T-cell (primary cell): ENCODE measurements around the gene MED12L. TPM values are rescaled to one million over a fixed set of nuclear protein-coding genes. Genes with fewer than 3 reads are reported as not detected.
A peak's percentile ranks its signal among the peaks of the same experiment; 100 is the strongest.

Source experiments
- ATAC-seq, 4 experiments: fragments of 200-7000 bp in 3 of 4; fragments of 150-1000 bp in 1 of 4; cut with Tn5 transposase; replicated peaks in 1 of 4; 1 replicate in 3 of 4; 2 replicates in 1 of 4; pipeline ENCODE4 v1.10.0; 2021; ENCODE audit warnings: moderate library complexity in 3 of 4, mild to moderate bottlenecking in 2 of 4, moderate number of reproducible peaks in 1 of 4
- CTCF ChIA-PET, 2 donors: fragments of 300-600 bp; sonication (Branson Sonifier 250); formaldehyde crosslinking; loops; one replicate each; lab custom pipeline; 2022; ENCODE audit warnings: antibody characterized with exemption in 2 of 2; lab: Charles Lee
- POLR2A ChIA-PET, 2 donors: fragments of 300-600 bp; sonication (Branson Sonifier 250); formaldehyde crosslinking; loops; one replicate each; lab custom pipeline; 2022; ENCODE audit warnings: antibody characterized with exemption in 2 of 2; lab: Charles Lee
- DNase-seq, 35 experiments: peaks; one replicate each; pipeline versions ENCODE4 v3.0.0 to v3.0.0-alpha.2; 2013 to 2023
- H3K27ac ChIP-seq: one replicate; pipeline ENCODE4 v1.5.1; 2013; ENCODE audit warnings: low read length
- H3K27me3 ChIP-seq, 2 experiments: replicated peaks in 1 of 2; 1 replicate in 1 of 2; 2 replicates in 1 of 2; pipeline versions ENCODE4 v1.6.1 to v1.7.0; 2013; ENCODE audit warnings: low read length in 1 of 2, mixed read lengths in 1 of 2; ENCODE audit not compliant: control insufficient read depth in 2 of 2, insufficient read depth in 2 of 2; ENCODE audit errors: extremely low read depth in 1 of 2
- H3K36me3 ChIP-seq, 2 donors: 1 replicate in 1 of 2; 2 replicates in 1 of 2; pipeline versions ENCODE4 v1.6.1 to v1.7.0; 2013; ENCODE audit warnings: low read length in 1 of 2; ENCODE audit not compliant: control insufficient read depth in 2 of 2, insufficient read depth in 1 of 2; ENCODE audit errors: extremely low read depth in 1 of 2
- H3K4me1 ChIP-seq, 2 experiments: 1 replicate in 1 of 2; 2 replicates in 1 of 2; pipeline versions ENCODE4 v1.6.1 to v1.7.0; 2013; ENCODE audit warnings: low read length in 2 of 2, mixed read lengths in 1 of 2; ENCODE audit not compliant: insufficient read depth in 2 of 2, control insufficient read depth in 1 of 2; ENCODE audit errors: extremely low read depth in 1 of 2
- H3K4me3 ChIP-seq, 2 donors: 1 replicate in 1 of 2; 2 replicates in 1 of 2; pipeline versions ENCODE4 v1.5.1 to v1.7.0; 2013; ENCODE audit warnings: mild to moderate bottlenecking in 2 of 2, low read length in 1 of 2, moderate library complexity in 1 of 2; ENCODE audit not compliant: control insufficient read depth in 1 of 2; ENCODE audit errors: extremely low read depth in 1 of 2
- H3K9me3 ChIP-seq: 2 replicates; pipeline ENCODE4 v1.7.0; 2013
- H3K27ac Mint-ChIP-seq, 2 donors: one replicate each; pipeline ENCODE4 v1.8.0; 2020 to 2021; ENCODE audit warnings: mild to moderate bottlenecking in 2 of 2, mixed read lengths in 2 of 2
- H3K27me3 Mint-ChIP-seq, 2 donors: one replicate each; pipeline ENCODE4 v1.8.0; 2021 to 2022; ENCODE audit warnings: mixed read lengths in 2 of 2
- H3K36me3 Mint-ChIP-seq: one replicate; pipeline ENCODE4 v1.8.0; 2021; ENCODE audit warnings: mixed read lengths
- H3K4me1 Mint-ChIP-seq, 3 donors: one replicate each; pipeline ENCODE4 v1.8.0; 2020 to 2022; ENCODE audit warnings: mixed read lengths in 3 of 3, mild to moderate bottlenecking in 1 of 3
- H3K4me3 Mint-ChIP-seq, 3 donors: one replicate each; pipeline ENCODE4 v1.8.0; 2020 to 2022; ENCODE audit warnings: mild to moderate bottlenecking in 3 of 3, mixed read lengths in 3 of 3, moderate library complexity in 3 of 3
- H3K9me3 Mint-ChIP-seq, 3 donors: one replicate each; pipeline ENCODE4 v1.8.0; 2020 to 2022; ENCODE audit warnings: mixed read lengths in 3 of 3
- WGBS: methylation state at CpG from one replicate; pipeline ENCODE4 v1.1.5; 2013; ENCODE audit warnings: missing lambda C conversion rate; ENCODE audit not compliant: insufficient coverage; 5-methylcytosine and 5-hydroxymethylcytosine counted together
- total RNA-seq, 35 experiments: library from RNA in 6 of 35; stranded (reverse) in 6 of 35; fragments of 120-200 nt in 1 of 35; gene quantifications; one replicate each; pipeline versions ENCODE4 v1.2.1 to v1.2.4 and lab custom pipeline; 2013 to 2026

MED12L gene
- total RNA-seq, 5 donors from 2014 or later (not counting 1 experiment from before 2014, with no cell fraction given), result 0.55 to 2.1 (median 0.66) TPM

- no peaks in the 10 kb centered on the region for H3K9me3 Mint-ChIP-seq
- POLR2A ChIA-PET, result no interaction called here
- Histone ChIP-seq H3K9me3 (no peaks in the 10 kb centered on the region), H3K27me3 (no peaks in the 10 kb centered on the region), H3K4me1 (peaks cover 0 to 25% of the 10 kb centered on the region in 2 experiments), H3K4me3 (no peak overlapping the region), H3K36me3 (no peaks in the 10 kb centered on the region), H3K27ac (peak overlapping the region; percentile 4)
- H3K4me1 Mint-ChIP-seq, result peaks cover 8 to 29% (median 27%) of the 10 kb centered on the region in 3 donors
- peak overlapping the region; percentile 66 to 79 for H3K27ac Mint-ChIP-seq
- DNase-seq (peak in 1 of 35 experiments; percentile 16), ATAC-seq (peak in 1 of 4 experiments; percentile 65)
- no peaks in the 10 kb centered on the region for H3K27me3 Mint-ChIP-seq
- CTCF ChIA-PET, result interaction anchor here (1.0 to 2.2 kb wide), 5 partner anchors 55 to 130 kb away, joined by 3 to 25 read pairs (median 12); no protein-coding TSS in a partner anchor
- WGBS, result no CpG with 5 or more reads among the region's 4 CpGs
- H3K4me3 Mint-ChIP-seq, result no peak overlapping the region
- H3K36me3 Mint-ChIP-seq, result no peaks in the 10 kb centered on the region
These were observed 197.9 kb downstream of the MED12L start for GRCh38 chr3:151283387-151283786.

GRCh38 chr3:151283907-151284461, 198.5 kb downstream of the MED12L start:
- no peaks in the 10 kb centered on the region for H3K36me3 Mint-ChIP-seq
- Histone ChIP-seq H3K36me3 (no peaks in the 10 kb centered on the region), H3K4me1 (peaks cover 0 to 19% of the 10 kb centered on the region in 2 experiments), H3K27me3 (no peaks in the 10 kb centered on the region), H3K4me3 (no peak overlapping the region), H3K27ac (peak overlapping the region; percentile 4), H3K9me3 (no peaks in the 10 kb centered on the region)
- no peak overlapping the region for H3K4me3 Mint-ChIP-seq
- ATAC-seq (peak in 2 of 4 experiments; percentile 30 to 31), DNase-seq (no peak)
- H3K4me1 Mint-ChIP-seq, result peaks cover 3 to 23% (median 21%) of the 10 kb centered on the region in 3 donors
- H3K9me3 Mint-ChIP-seq, result no peaks in the 10 kb centered on the region
- H3K27me3 Mint-ChIP-seq, result no peaks in the 10 kb centered on the region
- WGBS, result no CpG with 5 or more reads among the region's 5 CpGs
- ChIA-PET CTCF (interaction anchor here (0.5 to 2.1 kb wide), 10 partner anchors 9 to 121 kb away, joined by 3 to 12 read pairs (median 4); no protein-coding TSS in a partner anchor), POLR2A (interaction anchor here (0.6 kb wide), 2 partner anchors 22 to 1059 kb away, joined by 3 to 6 read pairs; no protein-coding TSS in a partner anchor)
- peak overlapping the region; percentile 67 to 71 for H3K27ac Mint-ChIP-seq

DNA sequence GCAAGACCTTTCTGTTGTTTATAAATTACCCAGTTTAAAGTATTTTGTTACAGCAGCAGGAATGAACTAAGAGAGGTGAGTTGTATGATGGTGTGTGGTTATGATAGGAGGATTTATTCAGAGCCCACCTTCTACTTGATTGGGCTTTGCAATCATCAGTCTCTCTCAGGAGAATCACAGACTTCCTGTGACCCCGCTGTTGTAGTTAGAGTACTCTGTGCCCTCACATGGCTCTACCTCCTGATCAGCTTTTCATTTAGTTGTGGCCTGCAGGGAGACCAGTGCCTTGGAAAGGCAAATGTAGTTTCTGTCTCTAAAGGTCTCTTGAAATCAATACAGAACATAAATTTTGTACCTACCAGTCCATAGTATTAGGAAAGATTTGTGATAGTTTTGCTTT, 200.5 kb downstream of the MED12L start:
- POLR2A ChIA-PET, result no interaction called here

GRCh38 chr3:151289445-151289844, 204.0 kb downstream of the MED12L start:
- no peaks in the 10 kb centered on the region for H3K9me3 ChIP-seq
- DNase-seq (no peak), ATAC-seq (no peak)
- ChIA-PET POLR2A (no interaction called here), CTCF (interaction anchor here in 1 of 2 donors (0.6 to 0.9 kb wide), 4 partner anchors 91 to 615 kb away, joined by 3 to 4 read pairs (median 3); no protein-coding TSS in a partner anchor)
- no peaks in the 10 kb centered on the region for H3K36me3 ChIP-seq
- H3K27me3 Mint-ChIP-seq, result peaks cover 0 to 4% of the 10 kb centered on the region in 2 donors
- H3K27ac Mint-ChIP-seq, result no peak overlapping the region
- no peak overlapping the region for H3K27ac ChIP-seq
- H3K4me1 Mint-ChIP-seq, result peaks cover 0 to under 1% (median 0%) of the 10 kb centered on the region in 3 donors
- no peaks in the 10 kb centered on the region for H3K9me3 Mint-ChIP-seq
- no peak overlapping the region for H3K4me3 ChIP-seq
- no peaks in the 10 kb centered on the region for H3K27me3 ChIP-seq
- H3K36me3 Mint-ChIP-seq, result no peaks in the 10 kb centered on the region
- WGBS, result no CpG with 5 or more reads among the region's 3 CpGs
- no peak overlapping the region for H3K4me3 Mint-ChIP-seq
- no peaks in the 10 kb centered on the region for H3K4me1 ChIP-seq

More for the DNA sequence above, 200.5 kb downstream of the MED12L start:
- Mint-ChIP-seq H3K4me3 (no peak overlapping the region), H3K27me3 (no peaks in the 10 kb centered on the region), H3K36me3 (no peaks in the 10 kb centered on the region), H3K27ac (no peak overlapping the region), H3K4me1 (peaks cover 0 to 17% (median 16%) of the 10 kb centered on the region in 3 donors), H3K9me3 (no peaks in the 10 kb centered on the region)
- H3K27ac ChIP-seq, result no peak overlapping the region
- no peaks in the 10 kb centered on the region for H3K9me3 ChIP-seq
- no peak for DNase-seq
- H3K36me3 ChIP-seq, result no peaks in the 10 kb centered on the region
- no peak for ATAC-seq
- CTCF ChIA-PET, result interaction anchor here (0.6 to 2.9 kb wide), 6 partner anchors 57 to 1185 kb away, joined by 3 to 11 read pairs (median 5); no protein-coding TSS in a partner anchor
- H3K27me3 ChIP-seq, result no peaks in the 10 kb centered on the region
- H3K4me1 ChIP-seq, result peaks cover 0 to 11% of the 10 kb centered on the region in 2 experiments
- WGBS, result no CpG with 5 or more reads among the region's 1 CpG
- no peak overlapping the region for H3K4me3 ChIP-seq

DNA sequence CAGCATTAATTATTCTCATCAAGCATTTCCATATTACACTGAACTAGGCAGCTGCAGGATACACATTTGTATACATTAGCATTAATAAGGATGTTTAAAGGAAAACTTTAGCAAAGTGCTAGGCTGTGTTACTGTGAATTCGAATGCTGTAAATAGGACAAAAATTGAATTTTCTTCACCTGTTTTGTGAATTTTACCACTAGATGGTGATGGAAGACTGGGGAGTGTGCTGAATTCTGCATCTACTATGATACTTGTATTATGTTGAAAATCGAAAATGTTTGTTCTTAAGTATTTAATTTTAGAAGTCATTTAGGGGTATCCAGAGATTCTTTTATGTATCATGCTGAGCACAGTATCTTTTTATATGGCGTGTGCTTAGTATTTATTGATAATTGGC, 205.2 kb downstream of the MED12L start:
- H3K4me3 ChIP-seq, result no peak overlapping the region
- ChIA-PET CTCF (no interaction called here), POLR2A (no interaction called here)
- Mint-ChIP-seq H3K4me3 (no peak overlapping the region), H3K27ac (no peak overlapping the region), H3K36me3 (no peaks in the 10 kb centered on the region), H3K4me1 (no peaks in the 10 kb centered on the region), H3K27me3 (peaks cover 0 to 4% of the 10 kb centered on the region in 2 donors), H3K9me3 (no peaks in the 10 kb centered on the region)
- 57% methylated on average over 2 of the region's 3 CpGs for WGBS
- no peak for ATAC-seq
- H3K36me3 ChIP-seq, result no peaks in the 10 kb centered on the region
- H3K27ac ChIP-seq, result no peak overlapping the region
- H3K27me3 ChIP-seq, result no peaks in the 10 kb centered on the region
- H3K4me1 ChIP-seq, result no peaks in the 10 kb centered on the region
- no peak for DNase-seq
- H3K9me3 ChIP-seq, result no peaks in the 10 kb centered on the region

DNA sequence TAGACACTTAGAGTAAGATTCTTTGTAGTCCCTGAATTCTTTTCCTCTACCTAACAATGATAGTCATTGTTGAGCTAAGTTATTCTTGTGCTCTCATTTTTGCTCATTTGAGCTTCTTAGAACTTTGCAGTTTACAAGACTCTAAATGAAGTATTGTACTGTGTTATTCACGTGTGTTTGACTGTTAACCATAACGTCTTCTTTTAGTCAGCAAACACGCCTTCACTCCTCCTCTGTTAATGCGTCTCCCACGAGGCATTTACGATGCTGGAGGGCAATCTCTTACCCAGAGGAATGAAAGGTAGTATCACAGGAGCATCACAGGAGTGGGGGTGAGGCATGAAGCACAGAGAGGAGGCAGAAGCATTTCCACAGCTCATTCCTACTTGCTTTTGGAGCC, 207.7 kb downstream of the MED12L start:
- no peaks in the 10 kb centered on the region for H3K9me3 Mint-ChIP-seq
- Histone ChIP-seq H3K4me1 (no peaks in the 10 kb centered on the region), H3K4me3 (no peak overlapping the region), H3K36me3 (no peaks in the 10 kb centered on the region), H3K27me3 (no peaks in the 10 kb centered on the region), H3K27ac (no peak overlapping the region), H3K9me3 (no peaks in the 10 kb centered on the region)
- H3K27me3 Mint-ChIP-seq, result peaks cover 0 to 4% of the 10 kb centered on the region in 2 donors
- ATAC-seq, result no peak
- CTCF ChIA-PET, result interaction anchor here (0.6 to 1.8 kb wide), 6 partner anchors 9 to 1190 kb away, joined by 3 to 7 read pairs (median 4); no protein-coding TSS in a partner anchor
- no peaks in the 10 kb centered on the region for H3K36me3 Mint-ChIP-seq
- no peak for DNase-seq
- WGBS, result 60% methylated on average over 1 of the region's 6 CpGs
- H3K4me1 Mint-ChIP-seq, result no peaks in the 10 kb centered on the region
- H3K27ac Mint-ChIP-seq, result no peak overlapping the region
- POLR2A ChIA-PET, result interaction anchor here (0.5 to 0.6 kb wide), 3 partner anchors 12 to 78 kb away, joined by 3 to 4 read pairs (median 3); no protein-coding TSS in a partner anchor
- no peak overlapping the region for H3K4me3 Mint-ChIP-seq
